ENCODE measurements around the gene MAFG. TPM values are rescaled to one million over a fixed set of nuclear protein-coding genes. Genes with fewer than 3 reads are reported as not detected.

The MAFG gene
- total and polyA plus RNA-seq, 2 of the 13 experiments (the other 11 are each of a cell fraction or from before 2014, with no cell fraction given) = 14.5 to 20.0 TPM

GRCh38 chr17:81944858-81945257 lies 17.3 kb upstream of the MAFG start (continued):
- no peak for TF ChIP-seq ZNF333 (CRISPR knock-in tag; IDR thresholded peaks at IDR 0.05; ENCODE audit: borderline replicate concordance)

- no TSS peak for BruUV-seq (replicated peaks)
- ChIA-PET POLR2A (interaction anchor here (1.3 to 7.9 kb wide), 2 partner anchors 11 to 14 kb away, joined by 4 to 58 read pairs; no protein-coding TSS in a partner anchor), CTCF (ENCODE audit: low intra/inter-chr PET ratio, low total read pairs) (no interaction called here)
- no peak overlapping the region; a peak in 1 of 6 replicates for H3K4me3 ChIP-seq (replicated peaks in 1 of 3; ENCODE audit: insufficient read depth in 1 of 3, low read depth in 2 of 3, low read length in 3 of 3)
- 37% methylated on average over 8 of the region's 12 CpGs for WGBS (ENCODE audit: low lambda C conversion rate)
- TF ChIP-seq ZNF572 (CRISPR knock-in tag; IDR thresholded peaks at IDR 0.05) (no peak), PHF21A (CRISPR knock-in tag; IDR thresholded peaks at IDR 0.05) (0 out of 2 replicates have a peak, but pooled peaks have one; percentile 8)
- no peak overlapping the region for H3K9ac ChIP-seq (ENCODE audit: insufficient read depth, low read depth, low read length)
- no peak overlapping the region for H3K27ac ChIP-seq (ENCODE audit: extremely low read length, insufficient read depth, low read length)
- DNase-seq (ENCODE audit: low spot score) = no peak
- no peaks in the 10 kb centered on the region for H4K20me1 ChIP-seq (ENCODE audit: insufficient read depth, low read length)
- H3K36me3 ChIP-seq (replicated peaks in 1 of 2; ENCODE audit: control insufficient read depth in 1 of 2, insufficient read depth in 2 of 2, low read length in 2 of 2) = no peaks in the 10 kb centered on the region
- H3K27me3 ChIP-seq (ENCODE audit: control insufficient read depth in 1 of 2, insufficient read depth in 2 of 2, low read length in 2 of 2) = peaks cover 16 to 33% of the 10 kb centered on the region in 2 experiments; a peak in 4 of 5 replicates
- no peaks in the 10 kb centered on the region for H3K79me2 ChIP-seq (ENCODE audit: insufficient read depth, low read length)
- peaks cover 68% of the 10 kb centered on the region for H3K4me1 ChIP-seq (ENCODE audit: insufficient read depth, low read length)
- H3K9me3 ChIP-seq (ENCODE audit: low read length) = no peaks in the 10 kb centered on the region
- in situ Hi-C loops (cut with HindIII; ENCODE audit: extremely low pct_ligation_motif_present, low pct_unique_long_range_greater_than_20kb) (no loop called here), intact Hi-C loops (cut with micrococcal nuclease; ENCODE audit: unreplicated experiment) (no loop called here)
- no peak for ATAC-seq
- no peak overlapping the region for H2AFZ ChIP-seq (ENCODE audit: low read length)
- no peak overlapping the region; the same call in 1 of the 2 replicates for H3K4me2 ChIP-seq (ENCODE audit: low read depth, low read length)
- FAIRE-seq = no peak
Measured at GRCh38 chr17:81942167-81942553, 14.6 kb upstream of the MAFG start.

GRCh38 chr17:81941484-81942166 lies 14.1 kb upstream of the MAFG start:
- Histone ChIP-seq H3K9ac (ENCODE audit: insufficient read depth, low read depth, low read length) (no peak overlapping the region), H3K27me3 (ENCODE audit: control insufficient read depth in 1 of 2, insufficient read depth in 2 of 2, low read length in 2 of 2) (peaks cover 16 to 33% of the 10 kb centered on the region in 2 experiments; a peak in 4 of 5 replicates), H3K4me1 (ENCODE audit: insufficient read depth, low read length) (peaks cover 65% of the 10 kb centered on the region), H3K9me3 (ENCODE audit: low read length) (no peaks in the 10 kb centered on the region), H3K79me2 (ENCODE audit: insufficient read depth, low read length) (peaks cover 3% of the 10 kb centered on the region), H3K36me3 (replicated peaks in 1 of 2; ENCODE audit: control insufficient read depth in 1 of 2, insufficient read depth in 2 of 2, low read length in 2 of 2) (no peaks in the 10 kb centered on the region), H3K27ac (ENCODE audit: extremely low read length, insufficient read depth, low read length) (no peak overlapping the region), H3K4me3 (replicated peaks in 1 of 3; ENCODE audit: insufficient read depth in 1 of 3, low read depth in 2 of 3, low read length in 3 of 3) (no peak overlapping the region; a peak in 1 of 6 replicates), H3K4me2 (ENCODE audit: low read depth, low read length) (peak overlapping the region; percentile 13; the same call in 1 of the 2 replicates), H4K20me1 (ENCODE audit: insufficient read depth, low read length) (no peaks in the 10 kb centered on the region), H2AFZ (ENCODE audit: low read length) (no peak overlapping the region)
- intact Hi-C loops (cut with micrococcal nuclease; ENCODE audit: unreplicated experiment) = no loop called here
- ATAC-seq (peak; percentile 33), FAIRE-seq (no peak), DNase-seq (ENCODE audit: low spot score) (no peak)
- CTCF ChIA-PET (ENCODE audit: low intra/inter-chr PET ratio, low total read pairs) = no interaction called here
- BruUV-seq (replicated peaks) = no TSS peak
- in situ Hi-C loops (cut with HindIII; ENCODE audit: extremely low pct_ligation_motif_present, low pct_unique_long_range_greater_than_20kb) = no loop called here
- POLR2A ChIA-PET = interaction anchor here (1.6 to 7.9 kb wide), 2 partner anchors 12 to 14 kb away, joined by 5 to 58 read pairs; partner anchors contain the start of gene MAFG
- 28% methylated on average over 16 of the region's 30 CpGs for WGBS (ENCODE audit: low lambda C conversion rate)
- TF ChIP-seq USF2 (IDR thresholded peaks at IDR 0.05; ENCODE audit: low read depth, low read length) (no peak), USF2 (CRISPR knock-in tag; IDR thresholded peaks at IDR 0.05; ENCODE audit: borderline replicate concordance) (no peak), ZBTB4 (CRISPR knock-in tag; IDR thresholded peaks at IDR 0.05; ENCODE audit: borderline replicate concordance) (no peak), CENPT (CRISPR knock-in tag; IDR thresholded peaks at IDR 0.05; ENCODE audit: low read depth) (no peak), ATF4 (CRISPR knock-in tag; IDR thresholded peaks at IDR 0.05) (no peak)

Measured in HepG2 (cell line).